GM23248 (cell line): ENCODE results near the gene RPN2.

ENCODE experiments used
- EZH2 ChIP-seq: fragments of 200-600 bp; sonication (generic); IDR thresholded peaks from 2 replicates; pipeline ENCODE4 v1.6.1; 2018; ENCODE audit warnings: antibody characterized with exemption, mild to moderate bottlenecking; ENCODE audit not compliant: insufficient read depth, poor library complexity, severe bottlenecking
- EZH2phosphoT487 ChIP-seq: fragments of 200-600 bp; sonication (generic); IDR thresholded peaks from 2 replicates; pipeline ENCODE4 v1.6.1; 2018; ENCODE audit warnings: antibody characterized with exemption, moderate library complexity, mild to moderate bottlenecking, low read depth; ENCODE audit not compliant: insufficient read depth

DNA sequence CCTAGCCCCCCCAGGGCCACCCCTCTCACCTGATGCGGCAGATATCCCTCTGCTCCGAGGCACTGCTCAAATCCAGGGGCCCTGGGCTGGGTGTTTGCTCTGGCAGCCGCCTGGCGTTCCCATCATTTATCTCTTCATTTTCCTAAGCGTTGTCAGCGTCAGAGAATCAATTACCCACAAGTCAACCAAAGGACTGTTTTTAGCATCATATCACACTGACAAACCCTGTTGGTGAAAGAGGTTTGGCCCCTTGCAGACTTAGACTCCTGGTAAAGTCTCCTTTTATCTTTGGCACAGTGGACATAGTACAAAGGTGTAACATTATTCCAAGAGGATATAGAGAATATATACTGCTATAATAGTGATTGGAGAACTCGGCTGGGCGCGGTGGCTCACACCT is 82.6 kb downstream of the RPN2 start, which contains the start of gene GHRH:
- TF ChIP-seq EZH2 (no peak), EZH2phosphoT487 (no peak)
